ENCODE measurements around the gene NIT1. TPM values are rescaled to one million over a fixed set of nuclear protein-coding genes. Genes with fewer than 3 reads are reported as not detected.

The NIT1 gene
- total and polyA plus RNA-seq, 9 of the 15 experiments (the other 6 are each of a cell fraction or from before 2014, with no cell fraction given), result 18.4 to 76.0 (median 33.7) TPM

GRCh38 chr1:161080441-161081405 is 37.2 kb upstream of the NIT1 start:
- 25% methylated on average over 5 of the region's 5 CpGs for WGBS (ENCODE audit: insufficient coverage, low coverage, missing lambda C conversion rate)
- no peak overlapping the region for H3K4me2 ChIP-seq (ENCODE audit: insufficient read depth, low read length)
- DNase-seq (ENCODE audit: extremely low read depth in 1 of 4, low spot score in 3 of 4) (no peak), ATAC-seq (no peak), FAIRE-seq (no peak)
- in situ Hi-C loops (cut with MboI) (loop anchor here (25.0 kb wide), 1 partner anchor 243 kb away; no protein-coding TSS in a partner anchor), intact Hi-C loops (cut with micrococcal nuclease) (no loop called here)
- no peaks in the 10 kb centered on the region for H4K20me1 ChIP-seq (replicated peaks; ENCODE audit: control insufficient read depth, insufficient read depth, low read length)
- peaks cover 17 to 18% of the 10 kb centered on the region in 2 experiments; a peak in 4 of 5 replicates for H3K4me1 ChIP-seq (replicated peaks in 1 of 2; ENCODE audit: control insufficient read depth in 2 of 2, insufficient read depth in 2 of 2, low read length in 2 of 2)
- H3K27me3 ChIP-seq (ENCODE audit: control insufficient read depth in 2 of 2, insufficient read depth in 2 of 2, low read length in 2 of 2), result no peaks in the 10 kb centered on the region
- no peak overlapping the region for H2AFZ ChIP-seq (ENCODE audit: low read depth, low read length)
- H3K36me3 ChIP-seq (ENCODE audit: control insufficient read depth, insufficient read depth, low read length), result no peaks in the 10 kb centered on the region
- no TSS peak for BruUV-seq (replicated peaks)
- TF ChIP-seq RBM14 (IDR thresholded peaks at IDR 0.05; ENCODE audit: borderline replicate concordance, insufficient read depth, low read depth, low read length) (no peak), PBX2 (CRISPR knock-in tag; IDR thresholded peaks at IDR 0.05; ENCODE audit: low read depth) (no peak), PBX2 (tag; conservative IDR thresholded peaks at IDR 0.05; ENCODE audit: low read depth) (0 out of 2 replicates have a peak, but pooled peaks have one; percentile 30), MEIS2 (IDR thresholded peaks at IDR 0.05; ENCODE audit: partially characterized antibody) (peak; percentile 65)
- CTCF ChIA-PET (ENCODE audit: low intra/inter-chr PET ratio), result no interaction called here
- H3K9ac ChIP-seq (ENCODE audit: insufficient read depth in 1 of 2, low read depth in 2 of 2, low read length in 2 of 2), result no peak overlapping the region
- H3K9me3 ChIP-seq (replicated peaks; ENCODE audit: control insufficient read depth, insufficient read depth, low read depth, low read length), result no peaks in the 10 kb centered on the region
- POLR2A ChIA-PET, result interaction anchor here (0.6 to 2.1 kb wide), 2 partner anchors 34 to 233 kb away, joined by 3 to 5 read pairs; partner anchors contain the start of gene USF1
- no peak overlapping the region for H3K4me3 ChIP-seq
- no peaks in the 10 kb centered on the region for H3K9me1 ChIP-seq (ENCODE audit: control insufficient read depth, insufficient read depth, low read length)
- H3K79me2 ChIP-seq (ENCODE audit: control insufficient read depth, insufficient read depth, low read length), result no peaks in the 10 kb centered on the region
- H3K27ac ChIP-seq (ENCODE audit: extremely low read depth, low read depth, low read length), result no peak overlapping the region

Data from K562 (cell line).